Measurements from ENCODE around the gene MRAP2. TPM values are rescaled to one million over a fixed set of nuclear protein-coding genes. Genes with fewer than 3 reads are reported as not detected.
"Not testable (repeated sequence)": the region's sequence is repeated elsewhere in the genome, so short reads cannot be mapped to it uniquely, and the experiment has no call there.

Gene MRAP2
- total and polyA plus RNA-seq, 7 experiments from 2014 or later, result not detected

DNA sequence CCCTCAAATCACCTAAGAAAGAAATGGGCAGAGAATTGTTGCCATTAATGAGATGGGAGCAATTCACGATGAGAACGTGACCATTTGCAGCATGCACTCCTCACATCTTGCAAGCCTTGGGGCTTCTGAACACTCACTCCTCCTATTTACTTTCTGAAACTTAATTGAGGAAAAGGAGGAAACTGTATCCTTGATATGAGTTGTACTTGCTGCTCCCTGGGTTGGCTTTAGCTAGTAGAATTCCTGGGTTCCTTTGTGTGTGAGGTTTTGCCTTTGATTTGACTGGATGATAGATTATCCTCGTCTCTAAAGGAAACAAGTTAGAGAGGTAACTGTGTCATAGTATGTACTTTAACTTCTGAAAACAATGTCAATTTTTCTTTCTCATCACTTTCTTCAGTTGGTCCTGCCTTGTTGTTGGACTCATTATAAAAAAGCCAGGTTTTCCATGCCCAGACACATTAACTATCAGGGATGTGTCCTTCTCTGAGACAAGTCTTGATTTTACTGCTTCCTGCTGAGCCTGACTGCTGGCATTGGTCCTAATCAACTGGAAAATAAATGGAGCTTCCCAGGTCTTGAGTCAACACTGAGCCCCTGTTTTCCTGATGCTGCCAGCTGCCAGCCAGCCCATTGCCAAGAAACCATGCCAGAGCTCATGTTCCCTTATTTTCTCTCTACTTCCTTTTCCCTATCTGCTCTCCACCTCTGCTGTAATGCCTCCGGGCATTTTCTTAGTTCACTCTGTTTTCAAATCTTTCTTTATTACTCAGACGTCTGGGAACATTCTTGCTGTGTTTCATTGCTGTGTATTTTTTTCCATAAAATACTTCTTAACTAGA is 6.0 kb upstream of the MRAP2 start:
- Histone ChIP-seq H3K4me3 (ENCODE audit: low read length) (no peak overlapping the region), H3K4me1 (ENCODE audit: control insufficient read depth in 2 of 2, insufficient read depth in 2 of 2, low read length in 2 of 2) (no peaks in the 10 kb centered on the region), H3K9me3 (ENCODE audit: control insufficient read depth in 2 of 3, low read length in 3 of 3) (no peaks in the 10 kb centered on the region), H3K27ac (ENCODE audit: low read depth, low read length) (no peak overlapping the region), H3K27me3 (ENCODE audit: control insufficient read depth in 2 of 2, insufficient read depth in 2 of 2, low read length in 2 of 2) (no peaks in the 10 kb centered on the region), H3K36me3 (ENCODE audit: control insufficient read depth in 2 of 3, insufficient read depth in 3 of 3, low read length in 3 of 3) (no peaks in the 10 kb centered on the region)
- Mint-ChIP-seq H3K4me1 (no peaks in the 10 kb centered on the region), H3K27ac (no peak overlapping the region), H3K4me3 (no peak overlapping the region), H3K27me3 (peaks cover 13 to 38% (median 29%) of the 10 kb centered on the region in 5 donors), H3K9me3 (peaks cover 2 to 10% (median 5%) of the 10 kb centered on the region in 11 donors), H3K36me3 (peaks cover 0 to 3% (median 0%) of the 10 kb centered on the region in 5 donors)
- CTCF ChIA-PET, result no interaction called here
- DNase-seq (no peak), ATAC-seq (no peak)
- POLR2A ChIA-PET, result no interaction called here
- intact Hi-C loops (cut with micrococcal nuclease), result no loop called here

GRCh38 chr6:84028350-84028749 is 5.2 kb upstream of the MRAP2 start:
- CTCF ChIA-PET, result no interaction called here

DNA sequence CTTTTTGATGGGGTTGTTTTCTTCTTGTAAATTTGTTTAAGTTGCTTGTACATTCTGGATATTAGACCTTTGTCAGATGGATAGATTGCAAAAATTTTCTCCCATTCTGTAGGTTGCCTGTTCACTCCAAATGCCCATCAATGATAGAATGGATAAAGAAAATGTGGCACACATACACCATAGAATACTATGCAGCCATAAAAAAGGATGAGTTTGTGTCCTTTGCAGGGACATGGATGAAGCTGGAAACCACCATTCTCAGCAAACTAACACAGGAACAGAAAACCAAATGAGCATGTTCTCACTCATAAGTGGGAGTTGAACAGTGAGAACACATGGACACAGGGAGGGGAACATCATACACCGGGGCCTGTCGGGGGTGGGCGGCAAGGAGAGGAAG is 1.6 kb upstream of the MRAP2 start:
- CTCF ChIA-PET, result not testable (repeated sequence)

More at GRCh38 chr6:84028350-84028749, 5.2 kb upstream of the MRAP2 start:
- intact Hi-C loops (cut with micrococcal nuclease), result no loop called here
- Mint-ChIP-seq H3K27me3 (peaks cover 21 to 45% (median 36%) of the 10 kb centered on the region in 5 donors), H3K9me3 (peaks cover 2 to 10% (median 6%) of the 10 kb centered on the region in 11 donors), H3K4me1 (no peaks in the 10 kb centered on the region), H3K4me3 (no peak overlapping the region), H3K27ac (no peak overlapping the region), H3K36me3 (peaks cover 0 to 3% (median 0%) of the 10 kb centered on the region in 5 donors)
- Histone ChIP-seq H3K4me3 (ENCODE audit: low read length) (no peak overlapping the region), H3K27me3 (ENCODE audit: control insufficient read depth in 2 of 2, insufficient read depth in 2 of 2, low read length in 2 of 2) (no peaks in the 10 kb centered on the region), H3K4me1 (ENCODE audit: control insufficient read depth in 2 of 2, insufficient read depth in 2 of 2, low read length in 2 of 2) (no peaks in the 10 kb centered on the region), H3K27ac (ENCODE audit: low read depth, low read length) (no peak overlapping the region), H3K9me3 (ENCODE audit: control insufficient read depth in 2 of 3, low read length in 3 of 3) (no peaks in the 10 kb centered on the region), H3K36me3 (ENCODE audit: control insufficient read depth in 2 of 3, insufficient read depth in 3 of 3, low read length in 3 of 3) (no peaks in the 10 kb centered on the region)
- no peak for ATAC-seq
- POLR2A ChIA-PET, result no interaction called here
- DNase-seq, result no peak

DNA sequence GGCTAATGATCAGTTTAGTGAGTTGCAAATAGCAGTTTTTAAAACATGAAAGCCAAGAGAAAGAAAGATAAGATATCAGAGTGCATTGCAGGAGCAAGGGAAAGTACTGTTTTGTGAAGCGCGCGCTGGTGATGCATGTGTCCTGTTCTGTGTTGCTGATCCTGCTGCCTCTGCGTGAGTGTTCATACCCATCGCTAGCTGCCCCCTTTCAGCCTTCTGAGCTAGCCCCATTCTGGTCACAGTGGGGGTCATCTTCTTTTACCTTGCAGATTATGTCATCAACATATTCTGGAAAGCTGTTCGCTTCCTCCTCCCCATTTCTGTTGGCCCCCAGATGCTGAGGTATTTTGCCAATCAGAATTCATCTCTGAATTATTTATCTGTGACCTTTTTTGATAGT is 1.9 kb downstream of the MRAP2 start:
- DNase-seq, result no peak
- no peaks in the 10 kb centered on the region for H3K27me3 ChIP-seq (ENCODE audit: control insufficient read depth in 2 of 2, insufficient read depth in 2 of 2, low read length in 2 of 2)
- H3K4me3 Mint-ChIP-seq, result no peak overlapping the region
- H3K27ac ChIP-seq (ENCODE audit: low read depth, low read length), result no peak overlapping the region
- H3K4me1 Mint-ChIP-seq, result peaks cover 0 to 7% (median 0%) of the 10 kb centered on the region in 7 donors
- intact Hi-C loops (cut with micrococcal nuclease), result no loop called here
- no peak overlapping the region for H3K4me3 ChIP-seq (ENCODE audit: low read length)
- H3K27me3 Mint-ChIP-seq, result peaks cover 44 to 67% (median 65%) of the 10 kb centered on the region in 5 donors
- H3K9me3 Mint-ChIP-seq, result peaks cover 0 to 12% (median 5%) of the 10 kb centered on the region in 11 donors
- no peaks in the 10 kb centered on the region for H3K4me1 ChIP-seq (ENCODE audit: control insufficient read depth in 2 of 2, insufficient read depth in 2 of 2, low read length in 2 of 2)
- no peaks in the 10 kb centered on the region for H3K9me3 ChIP-seq (ENCODE audit: control insufficient read depth in 2 of 3, low read length in 3 of 3)
- no peaks in the 10 kb centered on the region for H3K36me3 Mint-ChIP-seq
- no peak overlapping the region for H3K27ac Mint-ChIP-seq
- no peaks in the 10 kb centered on the region for H3K36me3 ChIP-seq (ENCODE audit: control insufficient read depth in 2 of 3, insufficient read depth in 3 of 3, low read length in 3 of 3)
- ChIA-PET POLR2A (no interaction called here), CTCF (no interaction called here)
- no peak for ATAC-seq

More for the DNA sequence above, 1.6 kb upstream of the MRAP2 start:
- POLR2A ChIA-PET; H3K4me1 Mint-ChIP-seq; H3K36me3 Mint-ChIP-seq; H3K27ac ChIP-seq (ENCODE audit: low read depth, low read length); H3K36me3 ChIP-seq (ENCODE audit: control insufficient read depth in 2 of 3, insufficient read depth in 3 of 3, low read length in 3 of 3); DNase-seq; H3K4me3 Mint-ChIP-seq; intact Hi-C loops (cut with micrococcal nuclease); H3K4me3 ChIP-seq (ENCODE audit: low read length); ATAC-seq; H3K4me1 ChIP-seq (ENCODE audit: control insufficient read depth in 2 of 2, insufficient read depth in 2 of 2, low read length in 2 of 2); H3K27me3 ChIP-seq (ENCODE audit: control insufficient read depth in 2 of 2, insufficient read depth in 2 of 2, low read length in 2 of 2); H3K9me3 ChIP-seq (ENCODE audit: control insufficient read depth in 2 of 3, low read length in 3 of 3); H3K27ac Mint-ChIP-seq: not testable (repeated sequence)
- H3K27me3 Mint-ChIP-seq, result peaks cover 44 to 69% (median 62%) of the 10 kb centered on the region in 5 donors
- peaks cover 0 to 12% (median 5%) of the 10 kb centered on the region in 11 donors for H3K9me3 Mint-ChIP-seq

- POLR2A ChIA-PET, result no interaction called here
- Histone ChIP-seq H3K27ac (ENCODE audit: low read depth, low read length) (no peak overlapping the region), H3K4me1 (ENCODE audit: control insufficient read depth in 2 of 2, insufficient read depth in 2 of 2, low read length in 2 of 2) (no peaks in the 10 kb centered on the region), H3K4me3 (ENCODE audit: low read length) (no peak overlapping the region), H3K36me3 (ENCODE audit: control insufficient read depth in 2 of 3, insufficient read depth in 3 of 3, low read length in 3 of 3) (no peaks in the 10 kb centered on the region), H3K9me3 (ENCODE audit: control insufficient read depth in 2 of 3, low read length in 3 of 3) (no peaks in the 10 kb centered on the region), H3K27me3 (ENCODE audit: control insufficient read depth in 2 of 2, insufficient read depth in 2 of 2, low read length in 2 of 2) (no peaks in the 10 kb centered on the region)
- no peak overlapping the region for H3K27ac Mint-ChIP-seq
- CTCF ChIA-PET, result no interaction called here
- DNase-seq (no peak), ATAC-seq (no peak)
- peaks cover 31 to 54% (median 49%) of the 10 kb centered on the region in 5 donors for H3K27me3 Mint-ChIP-seq
- H3K9me3 Mint-ChIP-seq, result peaks cover 0 to 10% (median 1%) of the 10 kb centered on the region in 11 donors
- no peak overlapping the region for H3K4me3 Mint-ChIP-seq
- H3K36me3 Mint-ChIP-seq, result no peaks in the 10 kb centered on the region
- H3K4me1 Mint-ChIP-seq, result peaks cover 0 to 7% (median 0%) of the 10 kb centered on the region in 7 donors
- intact Hi-C loops (cut with micrococcal nuclease), result no loop called here
Measured at GRCh38 chr6:84037425-84038089, 4.0 kb downstream of the MRAP2 start.

GRCh38 chr6:84042603-84043002 is 9.0 kb downstream of the MRAP2 start:
- H3K9me3 ChIP-seq (ENCODE audit: control insufficient read depth in 2 of 3, low read length in 3 of 3), result no peaks in the 10 kb centered on the region
- no peaks in the 10 kb centered on the region for H3K36me3 Mint-ChIP-seq
- H3K4me1 Mint-ChIP-seq, result no peaks in the 10 kb centered on the region
- no peak overlapping the region for H3K4me3 Mint-ChIP-seq
- no peak overlapping the region for H3K27ac Mint-ChIP-seq
- H3K9me3 Mint-ChIP-seq, result peaks cover 0 to 5% (median 0%) of the 10 kb centered on the region in 11 donors
- H3K4me1 ChIP-seq (ENCODE audit: control insufficient read depth in 2 of 2, insufficient read depth in 2 of 2, low read length in 2 of 2), result no peaks in the 10 kb centered on the region
- ChIA-PET POLR2A (no interaction called here), CTCF (no interaction called here)
- no peaks in the 10 kb centered on the region for H3K27me3 ChIP-seq (ENCODE audit: control insufficient read depth in 2 of 2, insufficient read depth in 2 of 2, low read length in 2 of 2)
- ATAC-seq, result no peak
- DNase-seq, result no peak
- intact Hi-C loops (cut with micrococcal nuclease), result no loop called here
- peaks cover 0 to 30% (median 24%) of the 10 kb centered on the region in 5 donors for H3K27me3 Mint-ChIP-seq
- no peak overlapping the region for H3K27ac ChIP-seq (ENCODE audit: low read depth, low read length)
- no peaks in the 10 kb centered on the region for H3K36me3 ChIP-seq (ENCODE audit: control insufficient read depth in 2 of 3, insufficient read depth in 3 of 3, low read length in 3 of 3)
- no peak overlapping the region for H3K4me3 ChIP-seq (ENCODE audit: low read length)
